Left colon (tissue), 2 donors: Measurements from ENCODE around the gene IP6K3. TPM values are rescaled to one million over a fixed set of nuclear protein-coding genes. Genes with fewer than 3 reads are reported as not detected.

Experiments used
- ATAC-seq: fragments of 200-7000 bp; cut with Tn5 transposase; one replicate; pipeline ENCODE4 v1.9.1; 2020; ENCODE audit warnings: mild to moderate bottlenecking, moderate library complexity
- DNase-seq, 2 donors: peaks; one replicate each; pipeline ENCODE4 v3.0.0-alpha.2; 2020
- intact Hi-C, 2 donors: fragments of 100-400 bp; cut with DNase I in 1 of 2; cut with micrococcal nuclease in 1 of 2; formaldehyde crosslinking; loops; one replicate each; pipeline versions ENCODE4 v1.11.2 to v1.14.0; 2022; cut with DNase I, micrococcal nuclease
- total RNA-seq, 2 donors: library from RNA; stranded (reverse); fragmentation: NEBNext Ultra II Directional; extraction: Animal tissue kit (Norgen Biotek cat#: 25700); gene quantifications; one replicate each; pipeline ENCODE4 v1.2.1, GENCODE V29; 2021
- donor health status: DM: no; HTN: no; CAD: no.
- donor health status: DM: yes; HTN: yes; CAD: no.

Gene IP6K3
- total RNA-seq, 2 donors from 2014 or later: 0.45 to 2.4 TPM

DNA sequence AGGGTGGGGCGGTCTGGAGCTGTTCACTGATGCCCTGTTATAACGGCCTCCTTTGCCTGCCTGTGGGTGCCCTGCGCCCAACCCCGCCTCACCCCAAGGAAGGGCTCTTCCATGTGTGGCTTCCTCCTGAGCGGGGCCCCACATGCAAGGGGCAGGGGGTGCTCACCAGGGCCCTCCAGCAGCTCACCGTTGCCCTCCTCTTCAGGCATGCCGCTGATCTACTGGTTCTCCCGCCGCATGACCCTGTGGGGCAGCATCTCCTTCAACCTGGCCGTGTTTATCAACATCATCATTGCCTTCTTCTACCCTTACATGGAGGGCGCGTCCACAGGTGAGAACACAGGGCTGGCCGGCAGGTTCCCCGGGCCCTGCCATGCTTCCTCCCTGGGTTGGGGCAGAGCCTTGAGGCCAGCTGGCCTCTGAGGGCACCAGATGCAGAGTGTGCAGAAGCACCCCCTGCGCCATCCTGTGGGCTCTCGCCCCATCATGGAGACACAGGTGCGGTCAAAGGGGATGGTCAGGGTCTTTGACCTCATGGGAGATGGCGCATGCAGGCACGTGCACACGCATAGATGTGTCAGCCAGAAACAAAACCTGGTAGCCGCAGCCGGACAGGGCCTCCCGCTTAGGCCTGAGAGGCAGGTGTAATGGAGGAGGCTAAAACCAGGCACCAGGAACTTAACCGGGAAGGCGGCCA is 58.1 kb downstream of the IP6K3 start:
- ATAC-seq (no peak), DNase-seq (no peak)
- intact Hi-C loops: no loop called here

DNA sequence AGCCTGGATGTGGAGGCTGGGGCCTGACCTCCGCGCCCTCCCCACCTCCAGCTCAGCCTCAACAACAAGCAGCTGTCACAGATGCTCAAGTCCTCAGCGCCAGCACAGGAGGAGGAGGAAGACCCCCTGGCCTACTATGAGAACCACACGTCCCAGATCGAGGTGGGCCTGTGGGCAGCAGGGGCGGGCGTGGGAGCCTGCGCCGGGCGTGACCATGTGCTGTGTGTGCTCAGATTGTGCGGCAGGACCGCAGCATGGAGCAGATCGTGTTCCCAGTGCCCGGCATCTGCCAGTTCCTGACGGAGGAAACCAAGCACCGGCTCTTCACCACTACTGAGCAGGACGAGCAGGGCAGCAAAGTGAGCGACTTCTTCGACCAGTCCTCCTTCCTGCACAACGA is 58.7 kb downstream of the IP6K3 start:
- DNase-seq (no peak), ATAC-seq (no peak)
- intact Hi-C loops: no loop called here

DNA sequence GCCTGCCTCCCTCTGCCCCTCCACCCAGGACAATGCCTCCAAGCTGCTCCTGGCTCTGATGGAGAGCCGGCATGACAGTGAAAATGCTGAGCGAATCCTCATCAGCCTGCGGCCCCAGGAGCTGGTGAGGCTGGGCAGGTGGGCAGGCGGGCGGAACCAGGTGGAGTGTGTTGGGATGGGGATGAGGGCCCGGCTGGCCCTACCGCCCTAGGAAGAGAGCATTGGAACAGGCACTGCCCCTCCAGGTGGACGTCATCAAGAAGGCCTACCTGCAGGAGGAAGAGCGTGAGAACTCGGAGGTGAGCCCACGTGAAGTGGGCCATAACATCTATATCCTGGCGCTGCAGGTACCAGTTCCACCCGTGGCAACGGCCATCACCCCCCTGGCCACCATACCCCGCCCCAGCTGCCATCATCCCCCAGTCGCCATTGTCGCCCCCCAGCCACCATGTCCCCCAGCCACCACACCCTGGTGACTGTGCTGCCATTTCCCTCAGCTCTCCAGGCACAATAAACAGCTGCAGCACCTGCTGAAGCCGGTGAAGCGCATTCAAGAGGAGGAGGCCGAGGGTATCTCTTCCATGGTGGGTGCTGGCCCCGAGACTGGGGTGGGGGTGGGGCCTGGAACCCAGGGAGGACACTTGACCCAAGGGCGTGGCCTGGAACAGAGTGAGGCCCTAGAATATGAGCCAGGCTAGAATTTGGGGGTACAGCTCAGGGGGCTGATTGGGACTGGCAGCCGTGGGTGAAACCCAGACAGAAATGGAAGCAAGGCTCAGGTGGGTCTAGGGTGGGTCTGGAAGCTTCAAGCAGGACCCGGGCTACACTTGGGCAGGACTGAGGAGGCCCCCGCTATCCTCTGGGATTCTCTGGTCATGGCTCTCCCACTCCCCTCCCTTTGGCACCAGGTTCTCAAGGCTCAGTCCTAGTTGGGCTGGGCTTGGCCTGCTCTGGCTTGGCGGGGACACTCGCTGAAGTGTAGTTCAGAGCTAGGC is 59.4 kb downstream of the IP6K3 start:
- no peak for DNase-seq
- no peak for ATAC-seq
- intact Hi-C loops: no loop called here

DNA sequence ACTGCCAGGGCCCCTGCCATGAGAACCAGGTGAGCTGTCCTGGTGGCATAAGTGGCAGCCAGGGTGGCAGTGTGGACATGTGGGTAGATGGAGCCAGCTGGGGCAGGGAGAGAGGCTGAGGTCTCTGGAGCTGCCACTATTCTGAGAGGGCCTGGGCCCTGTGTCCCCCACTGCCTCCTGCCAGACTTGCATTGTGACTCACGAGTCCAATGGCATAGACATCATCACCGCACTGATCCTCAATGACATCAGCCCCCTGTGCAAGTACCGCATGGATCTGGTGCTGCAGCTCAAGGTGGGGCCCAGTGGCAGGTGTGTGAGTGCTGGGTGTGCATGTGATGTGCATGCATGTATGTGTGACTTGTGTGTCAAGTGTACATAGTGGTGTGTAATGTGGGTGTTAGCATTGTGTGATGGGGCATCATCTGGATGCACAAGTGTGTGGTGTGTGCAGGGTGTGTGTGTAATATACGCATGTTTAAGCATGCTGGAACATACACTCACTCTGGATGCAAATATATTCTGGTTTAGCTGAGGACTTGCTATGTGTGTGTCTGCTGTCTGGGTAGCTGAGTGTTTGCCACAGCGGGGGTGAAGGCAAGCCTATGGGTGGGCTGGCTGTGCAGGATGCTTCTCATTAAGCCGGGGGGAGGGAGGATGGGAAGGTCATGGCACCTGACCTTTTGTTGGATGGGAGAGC is 60.3 kb downstream of the IP6K3 start:
- intact Hi-C loops: no loop called here
- DNase-seq (no peak), ATAC-seq (no peak)

DNA sequence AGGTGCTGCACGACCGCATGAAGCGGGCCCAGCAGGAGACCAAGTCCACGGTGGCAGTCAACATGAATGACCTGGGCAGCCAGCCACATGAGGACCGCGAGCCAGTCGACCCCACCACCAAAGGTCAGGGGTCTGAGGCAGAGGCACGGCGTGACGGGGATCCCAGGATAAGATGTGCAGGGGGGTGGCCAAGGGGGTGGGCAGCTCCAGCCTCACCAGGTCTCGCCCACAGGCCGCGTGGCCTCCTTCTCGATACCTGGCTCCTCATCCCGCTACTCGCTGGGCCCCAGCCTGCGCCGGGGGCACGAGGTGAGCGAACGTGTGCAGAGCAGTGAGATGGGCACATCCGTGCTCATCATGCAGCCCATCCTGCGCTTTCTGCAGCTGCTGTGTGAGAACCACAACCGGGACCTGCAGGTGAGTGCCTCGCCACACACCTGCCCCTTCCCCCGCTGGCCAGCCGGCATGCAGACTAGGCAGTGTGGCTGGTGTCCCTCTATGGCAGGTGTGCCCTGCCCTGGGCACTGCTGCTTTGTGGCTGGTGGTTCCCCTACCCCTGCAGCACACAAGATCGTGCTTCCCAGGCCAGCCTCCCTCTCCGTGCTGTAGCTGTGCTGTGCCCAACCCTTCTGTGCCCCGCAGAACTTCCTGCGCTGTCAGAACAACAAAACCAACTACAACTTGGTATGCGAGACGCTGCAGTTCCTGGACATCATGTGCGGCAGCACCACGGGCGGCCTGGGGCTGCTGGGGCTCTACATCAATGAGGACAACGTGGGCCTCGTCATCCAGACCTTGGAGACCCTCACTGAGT is 61.1 kb downstream of the IP6K3 start:
- no peak for ATAC-seq
- intact Hi-C loops: no loop called here
- DNase-seq: no peak

DNA sequence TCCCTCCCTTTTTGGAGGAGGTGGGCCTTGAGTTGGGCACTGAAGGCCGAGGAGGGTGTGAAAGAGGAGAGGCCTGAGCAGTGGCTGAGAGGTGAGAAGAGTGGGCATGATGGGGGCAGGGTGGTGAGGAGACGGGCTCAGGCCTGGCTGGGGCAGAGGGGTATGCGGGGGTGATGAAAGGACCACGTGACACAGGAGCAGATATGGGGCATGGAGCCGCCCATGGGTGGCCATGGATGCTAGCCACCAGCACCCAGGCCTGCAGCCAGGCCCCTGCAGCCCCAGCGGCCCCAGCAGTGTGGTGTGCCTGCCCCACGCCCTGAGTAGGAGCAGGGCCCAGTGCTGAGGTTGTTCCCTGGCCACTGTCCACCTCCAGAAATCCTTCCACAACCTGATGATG is 61.7 kb downstream of the IP6K3 start:
- ATAC-seq: no peak
- intact Hi-C loops: no loop called here
- no peak for DNase-seq

DNA sequence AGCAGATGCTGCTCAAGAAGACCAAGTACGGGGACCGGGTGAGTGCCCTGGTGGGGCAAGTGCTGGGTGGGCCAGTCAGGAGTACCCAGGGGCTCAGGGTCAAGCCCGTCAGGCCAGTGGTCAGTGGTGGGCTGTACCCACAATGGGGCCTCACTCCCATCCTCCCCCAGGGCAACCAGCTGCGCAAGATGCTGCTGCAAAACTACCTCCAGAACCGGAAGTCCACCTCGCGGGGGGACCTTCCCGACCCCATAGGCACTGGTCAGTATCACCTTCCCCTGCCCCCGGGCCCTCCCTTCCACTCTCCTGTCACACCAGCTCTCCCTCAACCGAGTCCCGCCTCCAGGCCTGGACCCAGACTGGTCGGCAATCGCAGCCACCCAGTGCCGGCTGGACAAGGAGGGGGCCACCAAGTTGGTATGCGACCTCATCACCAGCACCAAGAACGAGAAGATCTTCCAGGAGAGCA is 62.2 kb downstream of the IP6K3 start:
- ATAC-seq (no peak), DNase-seq (no peak)
- intact Hi-C loops: no loop called here

DNA sequence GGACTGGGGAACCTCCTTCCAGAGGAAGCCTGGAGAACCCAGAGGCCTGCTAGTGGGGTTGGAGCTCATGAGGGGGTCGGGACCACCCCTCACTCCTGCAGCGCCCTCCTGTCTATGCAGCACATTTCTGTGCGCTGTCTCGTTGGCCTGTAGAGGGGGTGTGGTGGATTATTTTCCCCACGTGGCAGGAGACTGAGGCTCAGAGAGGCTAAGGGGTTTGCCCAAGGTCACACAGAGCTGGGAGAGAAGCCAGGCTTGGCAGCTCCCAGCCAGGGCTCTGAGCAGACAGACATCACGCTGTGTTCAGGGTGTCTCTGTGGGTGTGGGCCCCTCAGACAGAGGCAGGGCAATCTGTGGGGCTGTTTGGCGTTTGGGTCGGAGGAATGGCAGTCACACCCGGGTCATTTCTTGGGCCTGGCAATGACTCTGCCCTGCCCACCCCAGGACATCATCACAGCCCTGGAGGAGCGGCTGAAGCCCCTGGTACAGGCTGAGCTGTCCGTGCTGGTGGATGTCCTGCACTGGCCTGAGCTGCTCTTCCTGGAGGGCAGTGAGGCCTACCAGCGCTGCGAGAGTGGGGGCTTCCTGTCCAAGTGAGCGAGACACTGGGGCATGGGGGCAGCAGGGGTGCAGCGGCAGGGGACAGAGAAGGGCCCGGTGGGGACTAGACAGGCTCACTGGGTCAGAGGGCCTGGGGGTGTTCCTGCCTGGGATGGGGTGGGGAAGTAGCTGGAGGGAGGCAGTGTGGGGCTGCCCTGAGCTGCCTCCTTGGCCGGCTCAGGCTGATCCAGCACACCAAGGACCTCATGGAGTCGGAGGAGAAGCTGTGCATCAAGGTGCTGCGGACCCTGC is 62.9 kb downstream of the IP6K3 start:
- DNase-seq: no peak
- no peak for ATAC-seq
- intact Hi-C loops: no loop called here

DNA sequence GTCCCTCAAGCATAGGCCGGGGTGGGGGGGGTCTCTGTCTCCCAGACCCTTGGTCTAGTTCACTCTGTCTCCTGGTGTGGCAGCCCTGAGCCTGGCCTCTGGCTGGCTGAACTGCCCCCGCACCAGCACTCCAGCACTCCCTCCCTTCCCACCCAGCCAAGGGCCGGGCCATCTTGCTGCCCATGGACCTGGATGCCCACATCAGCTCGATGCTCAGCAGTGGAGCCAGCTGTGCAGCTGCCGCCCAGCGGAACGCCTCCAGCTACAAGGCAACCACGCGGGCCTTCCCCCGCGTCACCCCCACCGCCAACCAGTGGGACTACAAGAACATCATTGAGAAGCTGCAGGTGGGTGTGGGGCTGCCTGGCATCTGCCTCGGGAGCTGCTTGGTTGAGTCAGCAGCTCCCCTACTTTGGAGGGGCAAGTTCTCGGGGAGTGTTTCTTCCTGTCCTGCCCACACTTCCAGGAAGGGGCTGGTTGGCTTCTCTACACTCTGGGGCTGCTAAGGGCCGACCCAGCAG is 63.6 kb downstream of the IP6K3 start:
- ATAC-seq: no peak
- intact Hi-C loops: no loop called here
- DNase-seq: no peak

DNA sequence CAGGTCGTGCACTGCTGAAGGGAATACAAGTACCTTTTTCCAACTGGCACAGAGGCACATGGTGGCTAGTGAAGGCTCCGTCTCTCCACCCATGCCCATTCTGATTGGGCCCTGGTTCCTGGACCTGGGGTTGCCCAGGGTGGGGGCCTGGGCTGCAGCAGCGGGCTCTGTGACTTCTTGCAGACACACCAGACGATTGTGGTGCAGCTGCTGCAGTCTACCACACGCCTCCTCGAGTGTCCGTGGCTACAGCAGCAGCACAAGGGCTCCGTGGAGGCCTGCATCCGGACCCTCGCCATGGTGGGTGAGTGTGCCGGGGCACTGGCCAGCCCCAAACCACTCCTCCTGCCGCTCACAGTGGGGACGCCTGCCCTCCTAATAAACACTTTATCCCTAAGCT is 64.4 kb downstream of the IP6K3 start:
- DNase-seq (no peak), ATAC-seq (no peak)
- intact Hi-C loops: no loop called here

DNA sequence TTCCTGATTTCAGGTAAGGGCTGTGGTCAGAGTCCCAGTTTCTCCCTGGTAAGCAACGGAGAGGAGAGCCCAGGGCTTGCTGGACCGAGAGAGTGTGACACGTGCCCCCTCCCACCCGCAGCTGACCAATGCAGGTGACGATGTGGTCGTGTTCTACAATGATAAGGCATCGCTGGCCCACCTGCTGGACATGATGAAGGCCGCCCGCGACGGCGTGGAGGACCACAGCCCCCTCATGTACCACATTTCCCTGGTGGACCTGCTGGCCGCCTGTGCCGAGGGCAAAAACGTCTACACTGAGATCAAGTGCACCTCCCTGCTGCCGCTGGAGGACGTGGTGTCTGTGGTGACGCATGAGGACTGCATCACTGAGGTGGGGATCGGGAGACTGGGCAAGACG is 66.9 kb downstream of the IP6K3 start:
- intact Hi-C loops: no loop called here
- no peak for ATAC-seq
- no peak for DNase-seq

DNA sequence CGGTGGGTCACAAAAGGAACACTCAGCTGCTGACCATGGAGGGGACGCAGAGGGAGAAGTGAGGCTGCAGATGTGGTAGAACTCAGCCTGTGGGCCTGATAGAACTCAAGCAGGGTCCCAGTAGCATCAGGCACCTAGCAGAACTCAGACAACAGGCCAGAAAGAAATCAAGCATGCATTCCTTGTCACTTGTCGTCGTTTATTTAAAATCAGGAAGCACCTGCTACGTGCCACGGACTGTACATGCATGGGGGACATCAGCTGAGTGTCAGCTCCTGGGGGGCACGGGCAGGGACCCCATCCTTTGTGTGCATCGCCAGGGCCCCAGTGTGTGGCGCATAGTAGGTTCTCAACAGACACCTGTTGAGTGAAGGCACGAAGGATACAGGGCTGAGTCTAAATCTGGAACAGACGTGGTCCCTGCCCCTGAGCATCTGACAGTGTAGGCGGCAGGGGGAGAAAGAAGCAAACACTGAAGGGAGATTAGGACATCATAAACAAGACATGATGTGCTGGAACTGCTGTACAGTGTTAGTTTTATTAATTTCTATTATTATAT is 67.7 kb downstream of the IP6K3 start:
- ATAC-seq: no peak
- no peak for DNase-seq
- intact Hi-C loops: no loop called here

DNA sequence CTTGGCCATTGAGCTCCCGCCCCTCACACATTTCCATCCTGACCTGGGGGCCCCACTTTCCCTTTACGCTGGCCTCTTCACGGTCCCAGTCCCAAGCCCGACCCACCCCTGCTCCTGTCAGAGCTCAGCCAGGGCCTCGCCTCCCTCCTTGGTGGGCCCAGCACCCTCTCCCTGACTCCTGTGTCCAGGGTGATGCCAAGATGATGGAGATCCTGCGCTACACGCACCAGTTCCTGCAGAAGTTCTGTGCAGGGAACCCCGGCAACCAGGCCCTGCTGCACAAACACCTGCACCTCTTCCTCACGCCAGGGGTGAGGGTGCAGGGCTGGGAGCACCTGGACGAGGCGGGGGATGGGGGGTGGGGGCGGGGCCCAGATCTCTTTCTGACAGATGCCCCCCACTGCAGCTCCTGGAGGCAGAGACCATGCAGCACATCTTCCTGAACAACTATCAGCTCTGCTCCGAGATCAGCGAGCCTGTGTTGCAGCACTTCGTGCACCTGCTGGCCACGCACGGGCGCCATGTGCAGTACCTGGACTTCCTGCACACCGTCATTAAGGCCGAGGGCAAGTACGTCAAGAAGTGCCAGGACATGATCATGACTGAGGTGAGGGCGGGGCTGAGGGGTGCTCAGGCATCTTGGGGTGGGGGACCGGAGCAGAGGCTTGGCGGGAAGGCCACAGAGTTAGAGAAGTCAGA is 68.3 kb downstream of the IP6K3 start:
- ATAC-seq: no peak
- no peak for DNase-seq
- intact Hi-C loops: no loop called here

DNA sequence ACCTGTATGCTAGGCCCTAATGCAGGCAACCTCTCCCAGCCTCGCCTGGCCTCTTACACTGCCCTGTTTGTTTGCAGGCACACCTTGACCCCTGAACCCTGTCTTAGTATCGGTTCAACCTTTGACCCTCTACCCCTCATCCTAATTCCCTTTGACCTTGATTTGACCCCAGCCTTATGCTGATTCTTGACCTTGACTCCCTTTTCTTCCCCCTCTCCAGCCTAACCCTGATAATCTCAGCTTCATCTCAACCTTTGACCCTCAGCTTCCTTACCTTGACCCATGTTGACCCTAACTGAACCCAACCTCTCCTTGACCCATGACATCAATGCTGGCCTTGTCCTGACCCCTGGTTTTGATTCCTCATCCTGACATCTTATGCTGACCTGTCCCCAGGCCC is 69.0 kb downstream of the IP6K3 start:
- ATAC-seq (no peak), DNase-seq (no peak)
- intact Hi-C loops: no loop called here

DNA sequence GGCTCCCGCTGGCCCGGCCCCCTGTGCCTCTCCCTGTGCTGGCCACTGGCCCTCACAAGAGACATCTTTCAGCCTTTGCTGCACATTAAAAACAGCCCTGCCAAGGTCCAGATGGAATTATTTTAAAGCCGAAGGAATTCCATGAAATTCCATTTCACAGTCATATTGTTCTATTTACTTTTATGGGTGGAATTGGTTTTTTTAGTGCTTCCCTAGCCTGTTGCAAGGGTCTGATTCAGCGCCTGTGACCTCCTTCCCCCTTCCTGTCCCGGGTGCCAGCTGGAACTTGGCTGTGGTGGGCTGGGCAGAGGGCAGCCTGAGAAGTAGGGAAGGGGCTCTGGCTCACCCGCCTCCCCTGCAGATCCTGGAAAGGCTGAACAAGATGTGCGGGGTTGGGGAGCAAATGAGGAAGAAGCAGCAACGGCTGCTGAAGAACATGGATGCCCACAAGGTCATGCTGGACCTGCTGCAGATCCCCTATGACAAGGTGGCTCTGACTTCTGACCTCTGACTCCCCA is 69.5 kb downstream of the IP6K3 start:
- intact Hi-C loops: no loop called here
- no peak for DNase-seq
- peak; percentile 15 for ATAC-seq

DNA sequence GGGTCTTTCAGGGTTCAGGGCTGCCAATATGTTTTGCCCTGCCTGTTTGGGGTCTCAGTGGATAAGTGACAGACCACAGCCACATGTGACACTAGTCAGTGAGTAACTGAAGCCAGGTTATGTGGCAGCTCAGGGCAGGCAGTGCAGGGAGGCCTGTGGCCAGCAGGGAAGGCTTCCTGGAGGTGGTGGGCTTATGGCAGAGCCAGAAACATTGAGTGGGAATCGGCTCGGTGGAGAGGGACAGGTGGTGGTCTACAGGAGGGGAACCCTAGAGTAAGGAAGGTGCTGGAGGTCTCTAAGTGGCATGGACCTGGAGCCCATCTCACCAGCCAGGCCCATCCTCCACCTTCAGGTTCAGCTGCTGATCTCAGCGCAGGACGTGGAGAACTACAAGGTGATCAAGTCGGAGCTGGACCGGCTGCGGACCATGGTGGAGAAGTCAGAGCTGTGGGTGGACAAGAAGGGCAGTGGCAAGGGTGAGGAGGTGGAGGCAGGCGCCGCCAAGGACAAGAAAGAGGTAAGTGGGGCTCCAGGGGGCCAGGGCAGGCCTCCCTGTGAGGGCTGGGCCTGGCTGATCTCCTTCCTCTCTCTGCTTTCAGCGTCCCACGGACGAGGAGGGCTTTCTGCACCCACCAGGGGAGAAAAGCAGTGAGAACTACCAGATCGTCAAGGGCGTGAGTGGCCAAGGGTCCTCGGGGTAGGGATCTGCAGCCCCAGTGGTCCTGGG is 70.1 kb downstream of the IP6K3 start:
- intact Hi-C loops: no loop called here
- ATAC-seq: peak; percentile 6

More for the DNA sequence above, 70.1 kb downstream of the IP6K3 start:
- DNase-seq: no peak
